ENCODE data around the gene PHF24.
A peak's percentile ranks its signal among the peaks of the same experiment; 100 is the strongest.
"Not testable (repeated sequence)": the region's sequence is repeated elsewhere in the genome, so short reads cannot be mapped to it uniquely, and the experiment has no call there.

Gene PHF24

GRCh38 chr9:34957492-34958410, at the start of gene PHF24:
TSS of gene PHF24 (plus strand) at chr9:34958285. CDS start at chr9:34971299, 13,014 bp downstream.
- FAIRE-seq (no peak), DNase-seq (ENCODE audit: insufficient read length, low spot score) (peak; percentile 24)

GRCh38 chr9:34927061-34927460, 31.0 kb upstream of the PHF24 start:
- no peak for FAIRE-seq

DNA sequence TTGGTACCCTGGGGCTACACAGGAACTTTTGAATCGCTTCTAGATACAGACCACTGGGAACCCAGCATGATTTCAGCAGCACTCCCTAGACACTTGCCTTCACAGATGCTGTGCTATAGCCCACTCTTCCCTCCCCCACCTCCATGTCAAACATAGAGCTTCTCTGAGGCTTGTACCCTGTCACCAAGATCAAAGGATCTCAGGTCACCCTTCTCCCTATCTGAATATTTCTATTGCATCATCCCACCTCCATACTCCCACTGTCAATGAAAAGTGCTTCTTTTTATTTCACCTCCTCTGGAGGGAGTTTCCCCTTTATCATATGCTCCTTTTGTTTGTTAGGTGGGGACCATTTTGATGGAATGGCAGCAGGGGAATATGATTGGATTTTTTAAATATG, 29.2 kb upstream of the PHF24 start:
- no peak for FAIRE-seq
- no peak for DNase-seq (ENCODE audit: insufficient read length, low spot score)

More at GRCh38 chr9:34927061-34927460, 31.0 kb upstream of the PHF24 start:
- DNase-seq (ENCODE audit: insufficient read length, low spot score) = no peak

DNA sequence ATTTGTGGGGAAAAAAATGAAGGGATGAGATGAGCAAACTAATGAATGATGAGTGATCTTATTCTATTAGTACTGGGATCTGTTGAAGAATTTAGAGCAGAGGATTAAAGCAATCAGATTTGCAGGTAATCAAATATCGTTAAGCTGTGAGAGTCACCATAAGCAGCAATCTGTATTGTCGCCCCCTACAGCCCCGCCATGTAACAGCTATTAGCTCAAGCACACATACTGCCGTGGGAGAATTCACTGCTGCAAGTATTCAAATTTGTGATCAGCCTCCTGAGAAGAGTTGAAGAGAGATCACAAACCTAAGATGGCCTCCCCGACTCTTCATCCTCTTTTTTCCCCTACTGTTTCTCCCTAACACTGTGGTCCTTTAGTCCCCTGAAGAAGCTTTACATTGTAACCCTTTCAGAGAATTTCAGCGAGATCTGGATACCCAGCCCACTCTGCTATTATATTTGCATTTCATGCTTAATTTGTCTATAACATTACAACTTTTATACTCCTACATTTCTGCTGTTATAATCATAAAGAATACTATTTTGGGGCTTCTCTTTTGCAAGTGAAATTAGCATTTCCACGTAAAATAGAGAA, 28.5 kb upstream of the PHF24 start:
- DNase-seq (ENCODE audit: insufficient read length, low spot score) (peak; percentile 16), FAIRE-seq (peak; percentile 84)

GRCh38 chr9:34939989-34940388, 18.1 kb upstream of the PHF24 start:
- DNase-seq (ENCODE audit: insufficient read length, low spot score); FAIRE-seq: not testable (repeated sequence)

DNA sequence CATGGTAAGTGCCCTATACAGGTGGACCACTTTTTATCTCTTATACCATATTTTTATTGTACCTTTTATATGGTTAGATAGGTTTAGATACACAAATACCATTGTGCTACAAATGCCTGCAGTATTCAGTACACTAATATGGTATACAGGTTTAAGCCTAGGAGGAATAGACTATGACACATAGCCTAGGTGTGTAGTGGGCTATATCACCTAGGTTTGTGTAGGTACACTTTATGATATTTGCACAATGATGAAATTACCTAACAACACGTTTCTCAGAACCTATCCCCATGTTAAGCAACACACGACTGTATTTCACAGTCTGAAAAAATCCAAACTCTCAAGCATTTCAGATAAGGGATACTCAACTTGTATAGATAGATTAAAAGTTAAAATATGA, 9.6 kb upstream of the PHF24 start:
- DNase-seq (ENCODE audit: insufficient read length, low spot score) = no peak

DNA sequence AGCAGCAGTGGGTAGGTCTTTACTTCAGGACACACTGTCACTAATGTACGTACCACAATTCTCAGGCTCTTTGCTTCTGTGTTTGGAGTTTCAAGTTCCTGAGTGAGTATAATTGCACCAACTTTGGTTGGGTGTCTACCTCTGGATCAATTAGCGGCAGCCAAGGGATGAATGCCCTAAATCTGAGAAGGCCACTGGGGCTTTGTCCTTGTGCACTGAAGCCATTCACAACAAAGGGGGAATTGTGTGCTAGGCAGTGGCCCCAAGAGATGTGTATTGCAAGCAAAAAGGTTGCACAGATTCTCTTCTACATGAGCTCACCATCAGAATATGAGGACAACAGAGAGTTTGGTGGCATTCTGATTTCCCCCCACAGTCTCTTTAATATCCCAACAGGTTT, 3.9 kb upstream of the PHF24 start:
- FAIRE-seq (no peak), DNase-seq (ENCODE audit: insufficient read length, low spot score) (no peak)

More for the DNA sequence above, 9.6 kb upstream of the PHF24 start:
- no peak for FAIRE-seq

GRCh38 chr9:34956066-34956465, 2.0 kb upstream of the PHF24 start:
- not testable (repeated sequence) for DNase-seq (ENCODE audit: insufficient read length, low spot score); FAIRE-seq

DNA sequence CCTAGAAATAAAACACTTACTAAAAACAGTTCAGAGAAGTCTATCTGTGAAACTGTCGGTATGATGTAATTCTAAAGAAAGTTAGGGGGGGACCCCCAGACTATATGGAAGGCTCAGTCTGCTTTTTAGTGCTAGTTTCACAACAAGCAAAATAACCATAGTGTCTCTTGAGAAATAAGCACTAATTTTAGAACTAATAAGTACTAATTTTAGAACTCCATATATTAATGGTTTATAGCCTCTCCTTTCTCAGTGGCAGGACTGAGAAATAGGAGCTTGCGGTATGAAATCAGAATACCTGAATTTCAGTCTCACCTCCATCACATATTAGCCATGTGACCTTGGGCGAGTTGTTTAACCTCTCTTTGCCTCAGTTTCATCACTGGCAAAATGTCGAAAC, 1.4 kb upstream of the PHF24 start:
- FAIRE-seq (no peak), DNase-seq (ENCODE audit: insufficient read length, low spot score) (no peak)

DNA sequence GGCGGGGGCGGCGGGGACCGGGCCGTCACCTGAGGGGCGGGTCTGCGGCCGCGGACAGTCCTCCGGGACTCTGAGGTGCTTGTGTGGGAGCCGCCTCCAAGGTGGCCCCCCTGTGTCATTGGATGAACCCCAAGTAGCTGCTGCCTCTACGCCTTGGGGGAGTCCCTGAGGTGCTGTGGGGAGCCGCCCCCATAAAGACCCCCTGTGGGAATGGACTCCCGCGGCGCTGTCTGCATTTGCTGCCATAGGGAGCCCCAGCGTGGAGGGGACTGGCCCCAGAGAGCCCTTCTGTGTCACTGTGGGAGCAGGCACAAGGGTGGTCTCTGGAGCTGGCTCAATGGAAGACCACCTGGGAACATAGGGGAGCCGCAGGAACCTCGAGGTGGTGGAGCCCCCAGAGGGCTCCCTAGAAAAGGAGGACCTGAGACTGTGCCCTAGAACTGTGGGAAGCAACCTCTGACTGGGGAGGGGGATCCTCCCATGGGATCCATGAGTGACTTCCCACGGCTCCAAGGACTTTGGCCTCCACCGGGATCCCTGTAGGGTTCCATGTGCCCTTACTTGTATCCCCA, 412 bp downstream of the PHF24 start:
- no peak for FAIRE-seq

DNA sequence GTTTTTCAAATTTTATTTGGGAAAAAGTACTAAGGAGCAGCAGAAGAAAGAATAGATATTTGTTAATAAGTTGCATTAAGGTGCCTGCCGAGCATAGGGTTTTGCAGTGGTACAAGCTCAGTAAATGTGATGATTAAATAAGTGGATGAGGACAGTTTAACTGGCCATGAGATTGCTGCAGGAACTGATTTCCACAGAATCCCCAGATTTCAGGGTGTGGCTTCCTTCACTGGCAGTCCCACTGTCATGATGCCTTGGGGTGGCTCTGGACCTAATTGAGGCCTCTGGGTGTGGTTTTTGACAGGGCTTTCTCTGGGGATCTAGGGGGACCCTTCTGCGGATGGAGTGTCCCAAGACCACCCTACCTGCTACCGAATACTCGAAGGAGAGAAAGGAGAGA, 1.4 kb downstream of the PHF24 start:
- no peak for FAIRE-seq
- DNase-seq (ENCODE audit: insufficient read length, low spot score) = no peak

More for the DNA sequence above, 412 bp downstream of the PHF24 start:
- DNase-seq (ENCODE audit: insufficient read length, low spot score) = no peak

DNA sequence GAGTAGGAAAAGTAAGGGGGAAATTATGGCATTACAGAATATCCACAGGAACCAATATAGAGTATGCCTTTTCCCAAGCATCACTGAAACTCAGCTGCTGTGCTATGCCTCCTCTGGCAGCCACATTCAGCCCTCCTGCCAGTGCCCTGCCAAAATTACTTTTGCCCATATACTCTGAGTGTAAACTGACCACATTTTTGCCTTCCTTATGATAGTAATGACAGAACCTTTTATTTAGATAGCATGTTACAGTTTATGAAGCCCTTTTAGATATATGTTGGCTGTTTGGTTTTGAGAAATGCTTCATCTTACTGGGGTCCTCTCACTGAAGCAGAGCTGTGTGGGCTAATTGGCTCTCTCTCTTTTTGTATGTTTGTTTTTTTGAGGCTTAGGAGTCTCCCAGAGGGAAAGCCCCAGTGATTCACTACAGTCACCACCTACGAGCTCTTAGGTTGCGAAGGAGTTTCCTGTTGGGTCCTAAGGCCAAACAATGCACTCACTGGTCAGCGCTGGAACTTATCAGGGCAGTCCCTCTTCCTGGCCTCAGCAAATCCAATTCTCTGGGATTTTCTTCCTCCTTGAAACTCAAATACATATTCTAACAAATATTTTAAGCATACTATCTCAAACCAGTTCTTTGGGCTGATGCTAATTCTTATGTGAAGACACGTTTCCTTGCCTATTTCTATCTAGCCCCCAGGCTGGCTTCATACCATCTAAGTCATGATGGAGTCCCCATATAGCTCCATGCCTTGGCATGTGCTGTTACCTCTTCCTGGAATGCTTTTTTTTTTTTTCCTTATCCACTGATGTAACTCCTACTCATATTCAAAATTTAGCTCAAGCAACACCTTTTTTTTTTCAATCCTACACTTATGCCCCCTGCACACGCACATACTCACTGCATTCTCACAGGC, 3.7 kb downstream of the PHF24 start:
- no peak for DNase-seq (ENCODE audit: insufficient read length, low spot score)
- no peak for FAIRE-seq

DNA sequence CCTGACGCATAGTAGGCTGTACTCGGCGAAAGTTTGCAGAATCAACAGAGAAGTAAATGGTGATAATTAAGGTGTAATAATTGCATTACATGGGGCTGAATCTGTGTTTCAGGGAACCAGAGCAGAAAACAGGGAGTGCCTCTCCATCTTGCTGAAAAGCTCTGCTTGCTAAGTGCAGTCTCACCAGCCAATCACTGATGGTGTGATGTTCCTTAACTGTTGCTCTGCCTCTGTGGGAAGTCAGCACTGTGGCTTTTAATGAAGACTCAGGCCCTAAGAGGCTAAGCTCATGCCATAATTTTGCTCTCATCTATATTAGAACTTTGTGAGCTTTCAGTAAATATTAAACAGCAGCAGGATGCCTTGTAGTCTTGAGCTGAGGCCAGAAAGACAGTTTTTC, 4.5 kb downstream of the PHF24 start:
- DNase-seq (ENCODE audit: insufficient read length, low spot score) (no peak), FAIRE-seq (no peak)

DNA sequence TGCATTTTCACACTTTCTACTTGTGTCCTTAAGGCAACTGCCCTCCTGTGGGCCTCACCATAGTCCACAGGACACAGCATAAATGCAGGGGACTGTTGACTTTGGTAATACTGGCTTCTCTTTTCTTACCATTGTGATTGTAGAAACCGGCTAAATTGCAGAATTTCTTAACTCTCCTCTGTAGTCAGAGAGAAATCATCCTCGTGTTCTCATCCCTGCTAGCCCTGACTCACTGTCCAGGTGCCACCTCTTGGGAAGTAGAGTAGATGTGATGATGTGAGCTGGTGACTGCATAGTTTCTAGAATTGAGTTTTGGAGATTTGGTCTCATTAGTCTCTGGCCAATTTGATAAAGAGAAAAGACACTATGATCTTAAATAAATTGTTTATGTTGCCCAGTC, 5.5 kb downstream of the PHF24 start:
- no peak for FAIRE-seq

GRCh38 chr9:34964458-34964857, 6.4 kb downstream of the PHF24 start:
- no peak for FAIRE-seq
- no peak for DNase-seq (ENCODE audit: insufficient read length, low spot score)

More for the DNA sequence above, 5.5 kb downstream of the PHF24 start:
- no peak for DNase-seq (ENCODE audit: insufficient read length, low spot score)

DNA sequence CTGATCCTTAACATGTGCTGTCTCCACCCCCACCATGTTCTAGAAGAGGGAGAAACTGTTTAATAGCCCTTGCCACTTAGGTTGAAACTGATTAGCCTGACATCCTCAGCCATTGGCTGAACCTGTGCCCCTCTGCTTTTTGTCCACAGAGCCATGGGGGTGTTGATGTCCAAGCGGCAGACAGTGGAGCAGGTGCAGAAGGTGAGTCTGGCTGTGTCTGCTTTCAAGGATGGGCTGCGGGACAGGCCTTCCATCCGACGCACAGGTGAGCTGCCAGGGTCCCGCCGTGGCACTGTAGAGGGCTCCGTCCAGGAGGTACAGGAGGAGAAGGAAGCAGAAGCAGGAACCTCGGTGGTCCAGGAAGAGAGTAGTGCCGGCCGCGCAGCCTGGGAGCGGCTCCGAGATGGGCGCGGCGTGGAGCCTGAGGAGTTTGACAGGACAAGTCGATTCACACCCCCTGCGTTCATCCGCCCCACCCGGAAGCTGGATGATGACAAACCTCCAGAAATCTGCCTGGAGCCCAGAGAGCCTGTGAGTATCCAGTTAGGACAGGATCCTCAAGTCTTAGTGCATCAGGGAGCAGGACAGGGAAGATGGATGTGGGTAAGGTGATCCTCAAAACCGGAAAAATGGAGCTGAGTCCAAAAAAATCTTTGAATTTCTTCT, 13.2 kb downstream of the PHF24 start:
- DNase-seq (ENCODE audit: insufficient read length, low spot score) (no peak), FAIRE-seq (no peak)

- DNase-seq (ENCODE audit: insufficient read length, low spot score) = no peak
- no peak for FAIRE-seq
Observed at GRCh38 chr9:34974664-34975063, 16.6 kb downstream of the PHF24 start.

GRCh38 chr9:34976441-34976840, 18.4 kb downstream of the PHF24 start:
- DNase-seq (ENCODE audit: insufficient read length, low spot score) (no peak), FAIRE-seq (no peak)

- no peak for DNase-seq (ENCODE audit: insufficient read length, low spot score)
- no peak for FAIRE-seq
Observed at GRCh38 chr9:34976992-34977391, 18.9 kb downstream of the PHF24 start.

- DNase-seq (ENCODE audit: insufficient read length, low spot score) (no peak), FAIRE-seq (no peak)
Observed at GRCh38 chr9:34980181-34980761, 22.2 kb downstream of the PHF24 start.
